Fibroblast of the conjunctiva (primary cell): Measurements from ENCODE around the gene PAX7.
"Not testable (repeated sequence)": the region's sequence is repeated elsewhere in the genome, so short reads cannot be mapped to it uniquely, and the experiment has no call there.

Experiments used
- DNase-seq: peaks from one replicate; pipeline ENCODE4 v3.0.0-alpha.2; 2010; ENCODE audit warnings: low read depth

PAX7 gene

GRCh38 chr1:18661404-18662285 is 31.0 kb downstream of the PAX7 start:
- no peak for DNase-seq

GRCh38 chr1:18662286-18662639 is 31.6 kb downstream of the PAX7 start:
- DNase-seq: no peak

GRCh38 chr1:18666317-18666920 is 35.8 kb downstream of the PAX7 start:
- no peak for DNase-seq

- DNase-seq: no peak
Measured at GRCh38 chr1:18667333-18667732, 36.7 kb downstream of the PAX7 start.

- DNase-seq: no peak
Measured at GRCh38 chr1:18668046-18668445, 37.4 kb downstream of the PAX7 start.

- DNase-seq: no peak
Measured at GRCh38 chr1:18668750-18669404, 38.2 kb downstream of the PAX7 start.

GRCh38 chr1:18670121-18670867 is 39.6 kb downstream of the PAX7 start:
- DNase-seq: no peak

- DNase-seq: no peak
Measured at GRCh38 chr1:18670868-18671225, 40.2 kb downstream of the PAX7 start.

- DNase-seq: no peak
Measured at GRCh38 chr1:18673976-18674375, 43.3 kb downstream of the PAX7 start.

- DNase-seq: no peak
Measured at GRCh38 chr1:18676332-18676781, 45.7 kb downstream of the PAX7 start.

GRCh38 chr1:18681423-18681835 is 50.8 kb downstream of the PAX7 start:
- DNase-seq: no peak

GRCh38 chr1:18682375-18682774 is 51.7 kb downstream of the PAX7 start:
- DNase-seq: no peak

GRCh38 chr1:18684303-18684702 is 53.7 kb downstream of the PAX7 start:
- no peak for DNase-seq

GRCh38 chr1:18686540-18686939 is 55.9 kb downstream of the PAX7 start:
- DNase-seq: no peak

GRCh38 chr1:18687273-18687672 is 56.6 kb downstream of the PAX7 start:
- no peak for DNase-seq

- DNase-seq: no peak
Measured at GRCh38 chr1:18691648-18692047, 61.0 kb downstream of the PAX7 start.

GRCh38 chr1:18693256-18694098 is 62.8 kb downstream of the PAX7 start:
- DNase-seq: no peak

- not testable (repeated sequence) for DNase-seq
Measured at GRCh38 chr1:18694289-18694688, 63.6 kb downstream of the PAX7 start.

GRCh38 chr1:18697541-18697940 is 66.9 kb downstream of the PAX7 start:
- DNase-seq: no peak

GRCh38 chr1:18700530-18700929 is 69.9 kb downstream of the PAX7 start:
- no peak for DNase-seq

- DNase-seq: no peak
Measured at GRCh38 chr1:18701183-18701582, 70.5 kb downstream of the PAX7 start.
